HG02970 (cell line): ENCODE measurements around the gene C6orf52.
A peak's percentile ranks its signal among the peaks of the same experiment; 100 is the strongest.
"Not testable (repeated sequence)": the region's sequence is repeated elsewhere in the genome, so short reads cannot be mapped to it uniquely, and the experiment has no call there.

ENCODE experiments used
- ATAC-seq: cut with Tn5 transposase; IDR thresholded peaks from one replicate; pipeline ENCODE4 v1.9.1; 2021; ENCODE audit warnings: mild to moderate bottlenecking, moderate library complexity, moderate number of reproducible peaks; ENCODE audit not compliant: unreplicated experiment, low FRiP score

C6orf52 gene

DNA sequence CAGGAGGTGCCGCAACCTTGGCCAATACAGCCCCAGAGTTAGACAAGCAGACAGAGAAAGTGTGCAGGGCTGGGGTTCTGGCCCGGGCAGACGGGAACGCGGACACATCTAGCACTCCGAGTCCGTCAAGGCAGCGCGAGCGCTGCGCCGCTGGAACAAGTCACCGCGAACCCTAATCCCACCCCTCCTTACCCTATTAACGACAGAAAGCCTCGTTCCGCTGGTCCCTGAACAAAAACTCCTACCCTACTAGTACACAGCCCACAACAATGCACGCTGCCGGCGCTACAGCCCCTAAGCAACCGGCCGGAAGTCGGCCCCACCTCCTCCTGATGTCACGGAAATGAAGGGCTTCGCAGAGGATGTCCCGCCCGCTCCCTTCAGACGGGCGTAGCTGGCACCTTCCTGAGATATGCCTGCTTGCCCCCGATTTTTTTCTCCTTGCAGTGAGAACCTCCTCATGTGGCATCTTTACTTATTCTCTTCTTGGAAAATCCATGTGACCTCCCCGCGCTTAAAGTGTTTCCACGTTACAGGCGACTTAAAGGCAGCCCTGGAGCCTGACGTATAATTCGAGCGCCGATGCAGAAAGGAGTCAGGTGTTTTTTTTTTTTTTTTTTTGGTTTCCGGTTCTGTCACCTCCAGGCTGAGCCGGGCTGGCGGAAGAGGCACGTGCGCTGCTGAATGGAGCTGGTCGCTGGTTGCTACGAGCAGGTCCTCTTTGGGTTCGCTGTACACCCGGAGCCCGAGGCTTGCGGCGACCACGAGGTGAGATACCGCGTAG lies at the start of gene C6orf52, which contains the start of gene PAK1IP1:
Gene C6orf52 (minus strand): TSS at position 315 of the 784 bp plus-strand sequence. CDS start 7,066 bp downstream, outside the sequence.
Gene PAK1IP1 (plus strand): TSS at position 671 of the 784 bp plus-strand sequence. CDS start 14 bp downstream, at position 685.
- ATAC-seq = peak; percentile 98

DNA sequence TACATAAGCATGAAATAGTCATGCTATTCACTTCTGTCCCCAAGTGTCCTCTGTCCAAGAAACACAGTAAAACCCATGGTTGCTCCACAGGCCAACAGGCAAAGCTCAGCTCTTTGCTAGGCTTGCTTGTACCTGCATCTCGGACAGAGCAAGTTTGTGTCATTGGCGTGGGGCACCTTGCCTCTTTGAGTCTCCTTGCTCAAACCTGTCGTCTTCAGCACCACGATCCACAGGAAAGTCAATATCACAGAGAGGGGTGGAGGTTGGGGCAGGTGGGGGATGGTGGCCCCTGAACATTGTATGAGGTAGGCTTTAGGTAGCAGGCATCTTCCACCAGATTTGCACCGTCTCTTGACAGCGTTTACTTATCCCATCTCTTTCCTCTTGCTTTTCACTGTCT lies 49.1 kb upstream of the C6orf52 start:
- no peak for ATAC-seq

DNA sequence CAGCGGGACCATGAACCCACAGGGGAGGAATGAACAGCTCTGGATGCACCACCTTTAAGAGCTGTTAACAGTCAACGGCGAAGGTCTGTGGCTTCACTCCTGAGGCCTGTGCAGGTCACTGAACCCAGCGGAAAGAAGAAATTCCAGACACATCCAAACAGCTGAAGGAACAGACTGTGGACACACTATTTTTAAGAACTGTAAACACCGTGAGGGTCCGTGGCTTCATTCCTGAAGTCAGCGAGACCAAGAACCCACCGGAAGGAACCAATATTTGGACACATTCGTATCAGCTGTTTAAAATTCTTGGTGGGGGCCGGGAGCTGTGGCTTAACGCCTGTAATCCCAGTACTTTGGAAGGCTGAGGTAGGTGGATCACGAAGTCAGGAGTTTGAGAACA lies 47.8 kb upstream of the C6orf52 start:
- no peak for ATAC-seq

DNA sequence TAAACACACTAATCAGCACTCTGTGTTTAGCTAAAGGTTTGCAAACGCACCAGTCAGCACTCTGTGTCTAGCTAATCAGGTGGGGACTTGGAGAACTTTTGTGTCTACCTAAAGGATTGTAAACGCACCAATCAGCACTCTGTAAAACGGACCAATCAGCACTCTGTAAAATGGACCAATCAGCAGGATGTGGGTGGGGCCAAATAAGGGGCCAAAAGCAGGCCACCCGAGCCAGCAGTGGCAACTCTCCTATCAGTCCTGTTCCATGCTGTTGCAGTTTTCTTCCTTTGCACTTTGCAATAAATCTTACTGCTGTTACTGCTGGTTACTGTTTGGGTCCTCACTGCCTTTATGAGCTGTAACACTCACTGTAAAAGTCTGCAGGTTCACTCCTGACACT lies 47.2 kb upstream of the C6orf52 start:
- ATAC-seq = not testable (repeated sequence)

DNA sequence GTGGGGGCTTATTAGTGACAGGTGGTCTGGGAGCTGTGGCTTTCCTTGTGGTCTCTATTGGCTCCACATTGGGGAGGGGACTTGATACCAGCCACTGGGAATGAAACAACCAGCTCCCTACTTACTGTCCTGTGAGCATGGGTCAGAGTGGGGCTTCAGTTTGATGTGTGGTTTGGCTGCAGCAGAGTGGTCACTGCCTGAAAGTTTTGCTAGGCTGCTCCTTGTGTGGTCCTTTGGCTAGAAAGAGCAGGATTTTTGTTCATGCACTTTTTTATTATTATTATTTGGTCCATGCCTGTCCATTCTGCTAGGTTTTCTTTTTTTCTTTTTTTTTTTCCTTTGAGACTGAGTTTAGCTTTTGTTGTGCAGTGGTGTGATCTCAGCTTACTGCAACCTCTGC lies 45.6 kb upstream of the C6orf52 start:
- no peak for ATAC-seq

DNA sequence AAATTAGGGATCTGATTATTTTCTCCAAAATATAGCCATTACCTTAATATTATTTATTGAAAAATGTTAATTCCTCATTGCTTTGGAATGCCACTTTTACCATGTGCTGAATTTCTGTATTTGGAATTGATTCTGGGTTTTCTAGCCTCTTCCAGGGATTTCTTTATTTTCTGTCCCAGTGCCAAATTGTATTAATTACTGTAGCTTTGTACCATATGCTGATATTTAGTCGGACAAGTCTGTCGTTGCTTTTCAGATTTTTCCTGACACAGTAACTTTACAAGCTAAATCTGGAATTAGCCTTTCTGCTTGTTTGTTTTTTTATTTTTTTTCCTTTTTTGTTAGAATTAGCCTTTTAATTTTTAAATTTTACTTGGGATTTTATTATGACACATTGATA lies 42.3 kb upstream of the C6orf52 start:
- ATAC-seq = no peak

DNA sequence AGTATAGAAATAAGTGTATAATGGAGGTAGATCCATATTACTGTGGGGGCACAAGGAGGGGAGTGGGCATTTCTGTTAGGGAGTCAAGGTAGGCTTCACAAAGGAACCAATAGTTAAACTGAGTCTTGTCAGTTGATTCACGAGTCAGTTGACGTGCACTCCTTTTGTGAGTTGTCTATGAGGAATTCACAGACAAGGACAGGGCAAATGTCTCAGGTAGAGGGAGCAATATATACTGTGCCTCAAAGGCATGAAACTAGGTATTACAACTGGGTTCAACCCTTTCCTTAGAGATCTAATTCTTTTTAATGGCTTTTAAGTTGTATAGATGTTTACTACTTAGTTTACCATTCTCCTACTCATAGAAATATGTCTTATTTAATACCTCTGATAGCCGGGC lies 39.4 kb upstream of the C6orf52 start:
- ATAC-seq = no peak

DNA sequence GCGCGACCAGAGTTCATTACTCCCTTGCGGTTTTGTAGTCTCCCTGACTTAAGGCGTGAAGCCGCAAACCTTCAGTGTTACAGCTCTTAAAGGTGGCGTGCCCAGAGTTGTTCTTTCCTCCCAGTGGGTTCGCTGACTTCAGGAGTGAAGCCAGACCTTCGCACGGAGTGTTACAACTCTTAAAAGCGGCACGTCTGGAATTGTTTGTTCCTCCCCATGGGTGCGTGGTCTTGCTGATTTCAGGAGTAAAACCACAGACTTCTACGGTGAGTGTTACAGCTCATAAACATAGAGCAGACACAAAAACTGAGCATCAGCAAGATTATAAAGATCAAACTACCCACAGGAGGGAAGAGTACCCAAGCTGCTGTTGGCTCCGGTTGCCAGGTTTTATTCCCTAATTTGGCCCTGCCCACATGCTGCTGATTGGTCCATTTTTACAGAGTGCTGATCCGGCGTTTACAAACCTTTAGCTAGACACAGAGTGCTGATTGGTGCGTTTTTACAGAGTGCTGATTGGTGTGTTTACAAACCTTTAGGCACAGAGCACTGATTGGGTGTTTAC lies 38.8 kb upstream of the C6orf52 start:
- ATAC-seq = no peak

DNA sequence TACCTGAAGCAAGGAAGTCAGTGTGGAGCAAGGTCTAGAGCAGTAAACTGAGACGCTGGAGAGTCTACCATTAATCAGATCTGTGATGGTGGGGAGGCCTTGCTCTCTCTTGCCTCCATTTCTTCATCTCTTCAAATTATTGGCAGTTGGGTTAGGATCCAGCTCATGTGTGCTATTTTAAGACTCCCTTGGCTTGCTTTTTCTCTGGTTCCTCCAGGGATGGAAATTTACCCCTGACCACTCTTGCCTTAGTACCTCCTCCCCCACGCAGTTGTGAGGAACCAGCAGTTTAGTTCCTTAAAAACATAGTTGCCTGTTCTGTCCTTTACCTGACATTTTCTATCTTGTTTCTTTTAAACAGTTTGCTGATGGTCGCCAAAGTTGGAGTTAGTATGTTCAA lies 35.8 kb upstream of the C6orf52 start:
- ATAC-seq = no peak

DNA sequence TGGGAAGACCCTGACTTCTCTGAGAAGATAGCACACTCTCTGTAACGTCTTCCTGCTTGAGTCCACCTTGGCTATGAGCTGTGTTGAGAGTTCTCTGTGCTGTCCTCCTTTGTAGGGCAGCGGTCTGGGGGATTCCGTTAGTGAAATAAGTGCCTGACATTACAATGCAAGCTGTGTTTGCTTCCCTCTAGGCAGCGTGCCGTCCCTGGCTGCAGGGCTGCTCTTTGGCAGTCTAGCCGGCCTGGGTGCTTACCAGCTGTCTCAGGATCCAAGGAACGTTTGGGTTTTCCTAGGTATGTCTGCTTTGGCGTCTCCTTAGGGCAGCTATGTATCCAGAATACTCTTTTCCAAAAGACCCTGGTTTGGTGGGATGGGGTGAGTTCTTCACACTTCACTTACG lies 31.3 kb upstream of the C6orf52 start:
- ATAC-seq = no peak

DNA sequence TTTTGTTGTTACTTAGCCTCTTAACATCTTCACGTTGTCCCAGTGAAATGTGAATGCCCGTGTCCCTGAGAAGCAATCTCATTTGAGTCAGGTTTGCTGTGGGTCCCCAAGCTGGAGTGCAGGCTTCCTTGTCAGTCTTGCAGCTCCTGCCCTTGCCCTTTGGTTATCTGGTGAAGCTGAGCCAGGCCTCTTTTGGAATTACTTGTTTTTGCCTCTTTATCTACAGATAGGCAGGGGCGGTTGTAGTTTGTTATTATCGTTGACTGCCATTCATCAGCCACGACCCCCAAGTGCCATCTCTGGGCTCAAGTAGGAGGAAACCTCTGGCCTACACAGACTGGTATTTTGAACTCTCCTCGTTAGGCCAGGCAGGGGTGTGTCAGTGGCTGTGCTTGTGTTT lies 30.6 kb upstream of the C6orf52 start:
- no peak for ATAC-seq

DNA sequence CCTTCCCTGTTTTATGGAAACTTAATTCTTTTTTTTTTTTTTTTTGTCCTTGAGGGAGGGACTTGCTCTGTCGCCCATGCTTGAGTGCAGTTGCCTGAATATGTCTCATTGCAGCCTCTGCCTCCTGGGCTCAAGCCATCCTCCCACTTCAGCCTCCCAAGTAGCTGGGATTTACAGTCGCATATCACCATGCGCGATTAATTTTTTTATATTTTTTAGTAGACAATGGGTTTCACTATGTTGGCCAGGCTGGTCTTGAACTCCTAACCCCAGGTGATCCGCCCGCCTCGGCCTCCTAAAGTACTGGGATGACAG lies 29.1 kb upstream of the C6orf52 start:
- ATAC-seq = no peak

DNA sequence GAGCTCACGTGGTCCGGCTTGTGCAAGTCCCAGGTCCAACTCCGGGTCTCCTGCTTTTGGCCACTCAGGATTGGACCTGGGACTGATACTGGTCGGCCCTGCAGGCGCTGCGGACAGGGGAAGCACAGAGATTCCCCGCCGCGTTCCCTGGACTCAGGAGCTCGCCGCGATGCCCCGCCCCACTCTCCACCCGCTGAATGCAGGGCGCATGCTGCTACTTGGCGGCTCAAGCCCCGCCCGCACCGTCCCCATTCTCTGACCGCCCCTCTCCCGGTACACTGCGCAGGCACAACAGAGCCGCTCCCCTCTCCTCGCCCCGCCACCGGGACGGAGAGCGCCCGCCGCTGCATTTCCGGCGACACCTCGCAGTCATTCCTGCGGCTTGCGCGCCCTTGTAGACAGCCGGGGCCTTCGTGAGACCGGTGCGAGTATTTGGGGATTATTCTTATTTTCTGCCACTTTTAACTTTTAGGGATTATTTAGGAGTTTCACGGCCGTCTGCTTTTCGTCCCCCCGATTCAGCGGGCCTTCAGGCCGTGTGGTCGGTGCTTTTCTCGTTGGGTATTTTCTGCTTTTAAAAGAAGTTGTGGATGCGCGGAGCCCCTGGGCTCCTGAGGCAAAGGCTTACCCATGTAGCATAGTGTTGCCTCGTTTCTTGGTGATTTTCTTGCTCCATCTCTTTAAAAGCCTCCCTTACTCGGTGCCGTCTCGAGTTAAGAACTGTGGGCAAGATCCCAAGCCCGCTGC lies 28.6 kb upstream of the C6orf52 start, which contains the start of gene TMEM14C:
Gene TMEM14C (plus strand): TSS at position 251 of the 747 bp plus-strand sequence. CDS start 1,544 bp downstream, outside the sequence.
- peak; percentile 97 for ATAC-seq

DNA sequence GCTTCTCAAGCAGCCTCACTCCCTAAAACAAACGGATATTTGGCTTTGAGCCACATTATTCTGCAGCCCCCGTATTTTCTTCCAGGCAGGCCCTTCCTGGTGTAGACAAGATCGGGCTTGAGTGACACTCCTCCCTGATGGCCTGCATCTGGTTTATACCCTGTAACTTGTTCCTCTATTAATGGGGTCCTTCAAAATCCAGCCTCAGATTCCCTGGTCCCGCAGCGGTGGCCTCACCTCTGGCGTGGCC lies 28.1 kb upstream of the C6orf52 start:
- ATAC-seq = no peak

DNA sequence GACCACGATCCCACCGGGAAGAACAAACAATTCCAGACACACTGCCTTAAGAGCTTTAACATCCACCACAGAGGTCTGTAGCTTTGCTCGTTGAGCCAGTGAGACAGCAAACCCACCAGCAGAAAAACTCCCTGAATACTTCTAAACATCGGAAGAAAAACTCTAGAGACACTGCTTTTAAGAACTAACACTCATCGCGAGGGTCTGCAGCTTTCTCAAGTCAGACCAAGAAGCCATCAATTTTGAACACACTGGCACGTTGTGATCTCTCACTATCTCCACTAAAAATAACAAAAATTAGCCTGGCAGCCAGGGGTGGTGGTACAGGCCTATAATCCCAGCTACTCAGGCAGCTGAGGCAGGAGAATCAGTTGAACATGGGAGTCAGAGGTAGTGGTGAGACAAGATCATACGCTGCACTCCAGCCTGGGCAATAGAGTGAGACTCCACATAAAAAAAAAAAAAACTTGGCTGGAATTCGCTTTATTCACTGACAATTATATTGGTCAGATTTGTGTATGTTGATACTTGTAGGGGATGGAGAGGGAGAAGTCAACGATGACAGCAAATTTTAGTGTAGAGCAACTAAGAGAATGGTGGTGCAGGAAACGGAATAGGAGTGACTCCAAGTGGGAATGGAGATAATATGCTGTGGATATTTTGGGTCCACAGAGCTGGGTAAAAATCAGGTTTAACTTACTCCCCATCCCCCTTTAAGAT lies 27.6 kb upstream of the C6orf52 start:
- no peak for ATAC-seq

DNA sequence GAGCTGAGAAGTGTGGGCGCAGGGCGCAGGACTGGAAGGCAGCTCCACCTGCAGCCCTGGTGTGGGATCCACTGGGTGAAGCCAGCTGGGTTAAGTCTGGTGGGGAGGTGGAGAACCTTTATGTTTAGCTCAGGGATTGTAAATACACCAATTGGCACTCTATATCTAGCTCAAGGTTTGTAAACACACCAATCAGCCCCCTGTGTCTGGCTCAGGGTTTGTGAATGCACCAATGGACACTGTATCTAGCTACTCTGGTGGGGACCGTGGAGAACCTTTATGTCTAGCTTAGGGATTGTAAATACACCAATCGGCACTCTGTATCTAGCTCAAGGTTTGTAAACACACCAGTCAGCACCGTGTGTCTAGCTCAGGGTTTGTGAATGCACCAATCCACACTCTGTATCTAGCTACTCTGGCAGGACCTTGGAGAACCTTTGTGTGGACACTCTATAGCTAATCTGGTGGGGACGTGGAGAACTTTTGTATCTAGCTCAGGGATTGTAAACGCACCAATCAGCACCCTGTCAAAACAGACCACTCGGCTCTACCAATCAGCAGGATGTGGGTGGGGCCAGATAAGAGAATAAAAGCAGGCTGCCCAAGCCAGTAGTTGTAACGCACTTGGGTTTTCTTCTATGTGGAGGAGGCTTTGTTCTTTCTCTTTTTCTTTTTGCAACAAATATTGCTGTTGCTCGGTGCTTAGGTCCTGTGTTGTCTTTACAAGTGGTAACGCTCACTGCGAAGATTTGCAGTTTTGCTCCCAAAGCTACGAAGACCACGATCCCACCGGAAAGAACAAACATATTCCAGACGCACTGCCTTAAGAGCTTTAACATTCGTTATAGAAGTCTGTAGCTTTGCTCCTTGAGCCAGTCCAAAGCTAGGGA lies 26.8 kb upstream of the C6orf52 start:
- ATAC-seq = not testable (repeated sequence)

DNA sequence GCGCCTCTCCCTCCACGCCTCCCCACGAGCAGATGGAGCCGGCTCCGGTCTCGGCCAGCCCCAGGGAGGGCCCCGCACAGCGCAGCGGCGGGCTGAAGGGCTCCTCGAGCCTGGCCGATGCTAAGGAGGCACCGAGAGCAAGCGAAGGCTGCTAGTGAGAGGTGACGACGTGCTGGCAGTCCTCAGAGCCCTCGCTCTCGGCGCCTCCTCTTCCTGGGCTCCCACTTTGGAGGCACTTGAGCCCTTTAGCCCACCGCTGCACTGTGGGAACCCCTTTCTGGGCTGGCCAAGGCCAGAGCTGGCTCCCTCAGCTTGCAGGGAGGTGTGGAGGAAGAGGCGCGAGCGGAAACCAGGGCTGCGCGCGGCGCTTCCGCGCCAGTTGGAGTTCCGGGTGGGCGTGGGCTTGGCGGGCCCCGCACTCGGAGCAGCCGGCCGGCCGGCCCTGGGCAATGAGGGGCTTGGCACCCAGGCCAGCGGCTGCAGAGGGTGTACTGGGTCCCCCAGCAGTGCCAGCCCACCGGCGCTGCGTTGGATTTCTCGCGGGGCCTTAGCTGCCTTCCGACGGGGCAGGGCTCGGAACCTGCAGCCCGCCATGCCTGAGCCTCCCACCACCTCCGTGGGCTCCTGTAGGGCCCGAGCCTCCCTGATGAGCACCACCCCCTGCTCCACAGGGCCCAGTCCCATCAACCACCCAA lies 26.0 kb upstream of the C6orf52 start:
- no peak for ATAC-seq

DNA sequence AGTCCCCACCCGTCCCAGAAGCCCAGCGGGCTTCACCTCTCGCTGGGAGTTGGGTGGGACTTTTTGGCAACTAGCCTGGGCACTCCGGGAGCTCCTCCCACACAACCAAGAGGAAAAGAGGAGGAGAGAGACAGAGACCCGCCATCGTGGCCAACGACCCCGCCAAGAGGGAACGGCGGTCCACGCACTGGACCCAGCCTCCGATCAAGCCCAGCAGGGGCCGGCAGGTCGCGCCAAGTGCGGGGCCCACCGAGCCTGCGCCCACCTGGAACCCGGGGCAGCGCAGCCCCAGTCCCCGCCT lies 25.5 kb upstream of the C6orf52 start:
- ATAC-seq = no peak

DNA sequence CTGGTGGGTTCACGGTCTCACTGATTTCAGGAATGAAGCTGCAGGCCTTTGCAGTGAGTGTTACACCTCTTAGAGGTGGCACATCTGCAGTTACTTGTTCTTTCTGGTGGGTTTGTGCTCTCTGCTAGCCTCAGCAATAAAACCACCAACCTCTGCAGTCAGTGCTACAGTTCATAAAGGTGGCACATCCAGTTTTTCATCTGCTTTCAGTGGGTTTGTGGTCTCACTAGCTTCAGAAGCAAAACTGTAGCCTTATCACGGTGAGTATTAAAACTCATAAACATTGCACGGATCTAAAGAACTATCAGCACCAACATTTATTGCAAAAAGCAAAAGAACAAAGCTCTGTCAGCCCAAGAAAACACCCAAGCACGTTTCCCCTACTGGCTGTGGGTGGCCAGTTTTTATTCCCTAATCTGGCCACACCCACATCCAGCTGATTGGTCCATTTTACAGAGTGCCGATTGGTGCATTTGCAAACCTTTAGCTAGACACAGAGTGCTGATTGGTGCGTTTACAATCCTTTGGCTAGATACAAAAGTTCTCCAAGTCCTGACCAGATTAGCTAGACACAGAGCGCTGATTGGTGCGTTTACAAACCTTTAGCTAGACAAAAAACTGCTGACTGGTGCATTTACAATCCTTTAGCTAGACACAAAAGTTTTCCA lies 25.0 kb upstream of the C6orf52 start:
- ATAC-seq = no peak
